ENCODE results near the gene PSME3.
"Not testable (repeated sequence)": the region's sequence is repeated elsewhere in the genome, so short reads cannot be mapped to it uniquely, and the experiment has no call there.

PSME3 gene

DNA sequence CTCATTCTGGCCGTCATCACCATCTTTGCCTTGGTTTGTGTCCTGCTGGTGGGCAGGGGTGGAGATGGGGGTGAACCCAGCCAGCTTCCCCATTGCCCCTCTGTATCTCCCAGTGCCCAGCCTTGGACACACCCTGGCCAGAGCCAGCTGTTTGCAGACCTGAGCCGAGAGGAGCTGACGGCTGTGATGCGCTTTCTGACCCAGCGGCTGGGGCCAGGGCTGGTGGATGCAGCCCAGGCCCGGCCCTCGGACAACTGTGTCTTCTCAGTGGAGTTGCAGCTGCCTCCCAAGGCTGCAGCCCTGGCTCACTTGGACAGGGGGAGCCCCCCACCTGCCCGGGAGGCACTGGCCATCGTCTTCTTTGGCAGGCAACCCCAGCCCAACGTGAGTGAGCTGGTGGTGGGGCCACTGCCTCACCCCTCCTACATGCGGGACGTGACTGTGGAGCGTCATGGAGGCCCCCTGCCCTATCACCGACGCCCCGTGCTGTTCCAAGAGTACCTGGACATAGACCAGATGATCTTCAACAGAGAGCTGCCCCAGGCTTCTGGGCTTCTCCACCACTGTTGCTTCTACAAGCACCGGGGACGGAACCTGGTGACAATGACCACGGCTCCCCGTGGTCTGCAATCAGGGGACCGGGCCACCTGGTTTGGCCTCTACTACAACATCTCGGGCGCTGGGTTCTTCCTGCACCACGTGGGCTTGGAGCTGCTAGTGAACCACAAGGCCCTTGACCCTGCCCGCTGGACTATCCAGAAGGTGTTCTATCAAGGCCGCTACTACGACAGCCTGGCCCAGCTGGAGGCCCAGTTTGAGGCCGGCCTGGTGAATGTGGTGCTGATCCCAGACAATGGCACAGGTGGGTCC lies 18.4 kb downstream of the PSME3 start:
- not testable (repeated sequence) for DNase-seq (ENCODE audit: low spot score)

DNA sequence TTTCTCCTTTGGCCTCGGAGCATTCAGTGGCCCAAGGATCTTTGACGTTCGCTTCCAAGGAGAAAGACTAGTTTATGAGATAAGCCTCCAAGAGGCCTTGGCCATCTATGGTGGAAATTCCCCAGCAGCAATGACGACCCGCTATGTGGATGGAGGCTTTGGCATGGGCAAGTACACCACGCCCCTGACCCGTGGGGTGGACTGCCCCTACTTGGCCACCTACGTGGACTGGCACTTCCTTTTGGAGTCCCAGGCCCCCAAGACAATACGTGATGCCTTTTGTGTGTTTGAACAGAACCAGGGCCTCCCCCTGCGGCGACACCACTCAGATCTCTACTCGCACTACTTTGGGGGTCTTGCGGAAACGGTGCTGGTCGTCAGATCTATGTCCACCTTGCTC lies 19.2 kb downstream of the PSME3 start:
- no peak for DNase-seq (ENCODE audit: low spot score)

DNA sequence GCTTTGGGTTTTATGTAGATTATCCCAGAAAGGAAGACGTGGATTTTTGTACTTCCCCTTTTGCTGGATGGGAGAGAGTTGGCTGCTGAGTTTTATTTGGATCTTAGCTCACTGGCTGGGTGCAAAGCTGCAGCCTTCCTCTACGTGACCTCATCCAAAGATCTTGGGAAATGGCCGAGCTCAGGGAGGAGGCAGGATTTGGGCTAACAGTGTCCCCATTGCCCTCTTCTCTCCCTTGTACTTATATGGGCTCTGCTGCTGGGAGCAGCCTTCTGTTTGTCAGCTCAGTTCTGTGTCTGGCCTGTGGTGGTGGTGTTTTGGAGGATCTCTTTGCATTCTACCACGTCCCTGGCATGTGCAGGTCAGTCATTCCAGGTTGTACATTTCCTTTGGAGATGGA lies 19.8 kb downstream of the PSME3 start:
- DNase-seq (ENCODE audit: low spot score): no peak

DNA sequence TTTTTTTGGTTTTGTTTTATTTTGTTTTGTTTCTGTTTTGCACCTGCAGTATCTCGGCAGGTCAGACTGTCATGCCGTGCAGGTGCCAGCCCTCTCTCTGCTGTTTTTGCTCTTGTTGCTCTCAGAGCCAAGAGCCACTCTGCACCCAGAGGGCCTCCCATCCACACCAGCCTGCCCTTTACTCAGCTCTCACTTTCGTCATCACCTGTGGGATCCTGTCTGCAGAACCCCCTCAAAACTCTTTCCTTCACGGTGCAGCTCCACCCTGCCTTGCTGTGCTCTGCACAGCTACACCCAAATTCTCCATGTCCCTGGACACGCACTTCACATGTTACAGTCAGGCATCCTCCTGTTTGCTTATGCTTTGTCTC lies 20.4 kb downstream of the PSME3 start:
- no peak for DNase-seq (ENCODE audit: low spot score)

DNA sequence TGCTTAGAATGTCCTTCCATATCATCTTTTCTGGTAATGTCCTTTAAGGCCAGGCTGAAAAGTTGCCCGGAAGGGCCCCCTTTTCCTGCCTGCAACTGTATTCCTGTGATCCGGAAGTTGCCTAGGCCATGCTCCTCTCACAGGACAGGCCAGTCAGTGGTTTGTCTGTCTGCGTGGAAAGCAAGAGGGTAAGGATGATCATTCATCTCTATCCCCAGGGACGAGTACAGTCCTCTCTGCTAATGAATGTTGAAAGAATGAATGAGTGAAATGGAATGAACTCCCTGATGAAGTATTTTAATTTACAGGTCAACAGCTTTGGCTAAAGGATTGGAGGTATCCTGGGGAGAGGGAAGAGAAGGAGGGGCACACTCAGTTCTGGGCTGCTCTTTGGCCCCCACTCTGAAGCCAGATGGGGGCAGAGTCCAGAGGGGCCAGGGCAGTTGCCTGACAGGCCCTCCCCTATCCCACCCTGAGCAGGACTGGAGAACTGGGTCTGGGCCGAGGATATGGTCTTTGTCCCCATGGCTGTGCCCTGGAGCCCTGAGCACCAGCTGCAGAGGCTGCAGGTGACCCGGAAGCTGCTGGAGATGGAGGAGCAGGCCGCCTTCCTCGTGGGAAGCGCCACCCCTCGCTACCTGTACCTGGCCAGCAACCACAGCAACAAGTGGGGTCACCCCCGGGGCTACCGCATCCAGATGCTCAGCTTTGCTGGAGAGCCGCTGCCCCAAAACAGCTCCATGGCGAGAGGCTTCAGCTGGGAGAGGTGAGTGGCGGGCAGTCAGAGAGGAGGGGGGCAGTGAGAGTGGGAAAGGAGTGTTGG lies 21.0 kb downstream of the PSME3 start:
- DNase-seq (ENCODE audit: low spot score): no peak

DNA sequence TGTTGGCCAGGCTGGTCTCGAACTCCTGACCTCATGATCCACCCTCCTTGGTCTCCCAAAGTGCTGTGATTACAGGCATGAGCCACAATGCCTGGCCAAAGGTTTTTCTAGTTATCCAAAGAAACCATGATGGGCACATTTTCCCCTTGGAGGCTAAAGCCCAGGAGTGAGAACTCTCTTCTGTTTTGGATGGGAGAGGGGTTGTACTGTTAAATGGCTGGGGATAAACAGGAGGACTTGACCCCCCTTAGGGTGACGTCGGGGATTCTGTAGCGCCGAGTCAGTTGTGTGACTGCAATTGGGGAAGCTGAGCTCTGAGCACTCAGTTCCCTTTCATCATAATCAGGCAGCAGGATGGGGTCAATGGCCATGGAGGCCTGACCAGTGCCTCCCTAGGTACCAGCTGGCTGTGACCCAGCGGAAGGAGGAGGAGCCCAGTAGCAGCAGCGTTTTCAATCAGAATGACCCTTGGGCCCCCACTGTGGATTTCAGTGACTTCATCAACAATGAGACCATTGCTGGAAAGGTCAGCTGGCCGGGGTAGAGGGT lies 21.9 kb downstream of the PSME3 start:
- DNase-seq (ENCODE audit: low spot score): no peak

DNA sequence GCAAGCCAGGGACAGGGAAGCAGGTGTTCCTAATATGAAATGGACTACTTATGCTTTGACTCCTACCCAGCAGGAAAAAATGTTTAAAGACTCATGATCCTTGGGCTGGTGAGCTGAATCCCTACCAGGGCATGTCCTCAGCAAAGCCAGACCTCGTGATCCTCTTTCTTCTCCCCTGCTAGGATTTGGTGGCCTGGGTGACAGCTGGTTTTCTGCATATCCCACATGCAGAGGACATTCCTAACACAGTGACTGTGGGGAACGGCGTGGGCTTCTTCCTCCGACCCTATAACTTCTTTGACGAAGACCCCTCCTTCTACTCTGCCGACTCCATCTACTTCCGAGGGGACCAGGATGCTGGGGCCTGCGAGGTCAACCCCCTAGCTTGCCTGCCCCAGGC lies 22.9 kb downstream of the PSME3 start:
- not testable (repeated sequence) for DNase-seq (ENCODE audit: low spot score)

DNA sequence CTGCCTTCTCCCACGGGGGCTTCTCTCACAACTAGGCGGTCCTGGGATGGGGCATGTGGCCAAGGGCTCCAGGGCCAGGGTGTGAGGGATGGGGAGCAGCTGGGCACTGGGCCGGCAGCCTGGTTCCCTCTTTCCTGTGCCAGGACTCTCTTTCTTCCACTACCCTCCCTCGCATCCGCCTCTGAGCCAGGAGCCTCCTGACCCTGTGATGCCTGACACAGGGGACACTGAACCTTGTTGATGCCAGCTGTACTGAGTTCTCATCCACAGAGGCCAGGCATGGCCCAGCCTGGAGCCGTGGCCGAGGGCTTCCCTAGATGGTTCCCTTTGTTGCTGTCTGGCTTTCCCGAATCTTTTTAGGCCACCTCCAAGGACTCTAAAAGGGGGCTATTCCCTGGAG lies 23.3 kb downstream of the PSME3 start:
- DNase-seq (ENCODE audit: low spot score): not testable (repeated sequence)

DNA sequence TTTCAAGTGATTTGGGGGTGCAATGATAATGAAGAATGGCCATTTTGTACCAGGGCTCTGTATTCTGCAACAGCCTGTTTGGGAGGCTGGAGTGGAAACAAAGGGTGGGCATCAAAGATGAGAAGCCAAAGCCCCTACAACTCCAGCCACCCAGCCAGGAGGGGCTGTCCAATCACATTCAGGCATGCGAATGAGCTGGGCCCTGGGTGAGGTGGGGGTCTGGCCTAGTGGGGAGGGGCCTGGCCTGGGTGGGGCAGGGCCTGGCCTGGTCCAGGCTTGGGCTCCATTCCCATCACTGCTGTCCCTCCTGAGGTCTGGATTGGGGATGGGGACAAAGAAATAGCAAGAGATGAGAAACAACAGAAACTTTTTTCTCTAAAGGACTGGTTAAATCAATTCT lies 24.2 kb downstream of the PSME3 start:
- DNase-seq (ENCODE audit: low spot score): peak; percentile 70

DNA sequence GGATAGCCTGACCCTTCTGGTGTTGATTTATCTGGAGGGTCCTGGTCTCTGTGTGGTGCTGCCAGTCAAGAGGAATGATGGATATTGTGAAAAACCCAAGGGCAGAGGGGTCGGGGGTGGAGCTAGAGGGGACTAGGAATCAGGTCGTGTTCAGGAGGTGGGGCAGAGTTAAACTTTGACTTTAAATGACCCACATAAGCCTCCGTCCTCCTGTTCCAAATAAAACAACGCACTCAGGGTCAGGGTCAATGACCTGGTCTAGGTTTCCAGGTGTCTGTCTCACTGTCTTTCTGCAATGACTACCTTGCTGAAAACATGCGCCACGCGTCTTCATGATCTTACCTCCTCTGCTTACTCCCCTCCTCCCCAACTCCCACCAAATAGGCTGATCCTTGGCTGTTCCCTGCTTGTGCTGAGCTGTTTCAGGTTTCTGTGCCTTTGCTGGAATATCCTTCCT lies 32.5 kb downstream of the PSME3 start:
- DNase-seq (ENCODE audit: low spot score): no peak

DNA sequence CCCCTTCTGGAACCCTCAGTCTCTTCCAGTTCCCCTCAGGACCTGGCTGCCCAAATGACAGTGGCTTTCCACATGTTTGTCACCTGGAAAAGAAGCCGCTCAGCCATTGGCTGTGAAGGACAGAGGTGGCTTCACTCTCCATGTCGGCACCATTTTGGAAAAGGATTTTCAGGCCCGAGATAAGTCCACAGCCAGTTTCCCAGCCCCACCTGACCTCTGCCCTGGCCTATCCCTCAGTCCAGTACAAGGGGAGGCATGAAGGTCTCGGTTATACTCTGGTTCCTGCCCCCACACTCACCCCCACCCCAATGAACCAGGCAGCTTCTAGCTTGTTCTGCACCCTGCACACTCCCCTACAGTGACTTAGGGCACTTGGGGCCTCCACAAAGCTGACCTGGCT lies 33.0 kb downstream of the PSME3 start:
- DNase-seq (ENCODE audit: low spot score): no peak

DNA sequence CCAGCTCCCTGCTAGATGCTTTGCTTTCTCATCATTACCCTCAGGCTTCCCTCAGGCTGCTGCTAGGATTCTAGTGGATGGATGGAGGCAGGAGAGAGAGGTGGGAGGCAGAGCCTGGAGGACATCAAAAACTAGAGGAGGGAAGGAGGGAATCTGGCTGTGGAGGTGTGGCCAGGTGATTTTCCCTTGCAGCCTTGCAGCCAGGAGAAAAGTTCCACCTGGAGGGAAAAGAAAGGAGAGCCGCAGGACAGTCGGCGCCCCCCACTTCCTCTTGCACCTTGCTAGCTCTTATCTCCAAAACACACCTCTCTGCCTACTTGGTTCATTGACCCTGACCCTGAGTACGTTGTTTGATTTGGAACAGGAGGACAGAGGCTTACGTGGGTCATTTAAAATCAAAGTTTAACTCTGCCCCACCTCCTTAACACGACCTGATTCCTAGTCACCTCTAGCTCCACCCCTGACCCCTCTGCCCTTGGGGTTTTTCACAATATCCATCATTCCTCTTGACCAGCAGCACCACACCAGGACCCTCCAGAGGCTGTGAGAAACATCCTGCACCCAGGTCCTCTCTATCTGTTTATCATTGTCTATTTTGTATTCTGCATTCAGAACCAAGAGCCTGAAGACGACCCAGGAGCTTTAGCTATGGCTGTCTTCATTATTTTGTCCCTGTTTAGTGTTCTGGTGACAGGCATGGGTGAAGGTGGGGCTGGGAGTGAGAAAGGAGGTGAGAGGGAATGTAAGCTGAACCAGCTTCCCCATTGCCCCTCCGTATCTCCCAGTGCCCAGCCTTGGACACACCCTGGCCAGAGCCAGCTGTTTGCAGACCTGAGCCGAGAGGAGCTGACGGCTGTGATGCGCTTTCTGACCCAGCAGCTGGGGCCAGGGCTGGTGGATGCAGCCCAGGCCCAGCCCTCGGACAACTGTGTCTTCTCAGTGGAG lies 33.7 kb downstream of the PSME3 start:
- no peak for DNase-seq (ENCODE audit: low spot score)

DNA sequence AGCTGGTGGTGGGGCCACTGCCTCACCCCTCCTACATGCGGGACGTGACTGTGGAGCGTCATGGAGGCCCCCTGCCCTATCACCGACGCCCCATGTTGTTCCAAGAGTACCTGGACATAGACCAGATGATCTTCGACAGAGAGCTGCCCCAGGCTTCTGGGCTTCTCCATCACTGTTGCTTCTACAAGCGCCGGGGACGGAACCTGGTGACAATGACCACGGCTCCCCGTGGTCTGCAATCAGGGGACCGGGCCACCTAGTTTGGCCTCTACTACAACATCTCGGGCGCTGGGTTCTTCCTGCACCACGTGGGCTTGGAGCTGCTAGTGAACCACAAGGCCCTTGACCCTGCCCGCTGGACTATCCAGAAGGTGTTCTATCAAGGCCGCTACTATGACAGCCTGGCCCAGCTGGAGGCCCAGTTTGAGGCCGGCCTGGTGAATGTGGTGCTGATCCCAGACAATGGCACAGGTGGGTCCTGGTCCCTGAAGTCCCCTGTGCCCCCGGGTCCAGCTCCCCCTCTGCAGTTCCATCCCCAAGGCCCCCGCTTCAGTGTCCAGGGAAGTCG lies 34.6 kb downstream of the PSME3 start:
- DNase-seq (ENCODE audit: low spot score): not testable (repeated sequence)

DNA sequence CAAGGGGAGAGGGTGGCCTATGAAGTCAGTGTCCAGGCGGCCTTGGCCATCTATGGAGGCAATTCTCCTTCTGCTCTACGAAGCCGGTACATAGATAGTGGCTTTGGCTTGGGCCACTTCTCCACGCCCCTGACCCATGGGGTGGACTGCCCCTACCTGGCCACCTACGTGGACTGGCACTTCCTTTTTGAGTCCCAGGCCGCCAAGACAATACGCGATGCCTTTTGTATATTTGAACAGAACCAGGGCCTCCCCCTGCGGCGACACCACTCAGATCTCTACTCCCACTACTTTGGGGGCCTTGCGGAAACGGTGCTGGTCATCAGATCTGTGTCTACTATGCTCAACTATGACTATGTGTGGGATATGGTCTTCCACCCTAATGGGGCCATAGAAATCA lies 35.1 kb downstream of the PSME3 start:
- no peak for DNase-seq (ENCODE audit: low spot score)

DNA sequence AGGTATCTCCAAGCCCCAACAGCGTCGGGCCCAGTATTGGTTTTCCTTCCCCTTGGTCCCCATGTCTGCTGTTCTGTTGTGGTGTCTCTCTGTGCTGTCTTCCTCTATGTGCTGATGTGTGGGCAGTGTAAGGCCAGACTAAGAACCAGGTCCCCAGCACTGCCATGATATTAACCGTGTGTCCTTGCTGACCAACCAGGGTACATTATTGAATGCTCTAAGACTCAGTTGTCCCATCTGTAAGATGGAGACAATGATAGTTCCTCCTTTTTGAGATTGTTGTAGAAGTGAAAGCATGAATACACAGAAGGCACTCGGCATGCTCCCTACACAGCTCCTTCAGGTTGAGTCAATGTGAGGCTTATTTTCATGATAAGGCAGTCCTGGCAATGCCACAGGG lies 38.5 kb downstream of the PSME3 start:
- no peak for DNase-seq (ENCODE audit: low spot score)

DNA sequence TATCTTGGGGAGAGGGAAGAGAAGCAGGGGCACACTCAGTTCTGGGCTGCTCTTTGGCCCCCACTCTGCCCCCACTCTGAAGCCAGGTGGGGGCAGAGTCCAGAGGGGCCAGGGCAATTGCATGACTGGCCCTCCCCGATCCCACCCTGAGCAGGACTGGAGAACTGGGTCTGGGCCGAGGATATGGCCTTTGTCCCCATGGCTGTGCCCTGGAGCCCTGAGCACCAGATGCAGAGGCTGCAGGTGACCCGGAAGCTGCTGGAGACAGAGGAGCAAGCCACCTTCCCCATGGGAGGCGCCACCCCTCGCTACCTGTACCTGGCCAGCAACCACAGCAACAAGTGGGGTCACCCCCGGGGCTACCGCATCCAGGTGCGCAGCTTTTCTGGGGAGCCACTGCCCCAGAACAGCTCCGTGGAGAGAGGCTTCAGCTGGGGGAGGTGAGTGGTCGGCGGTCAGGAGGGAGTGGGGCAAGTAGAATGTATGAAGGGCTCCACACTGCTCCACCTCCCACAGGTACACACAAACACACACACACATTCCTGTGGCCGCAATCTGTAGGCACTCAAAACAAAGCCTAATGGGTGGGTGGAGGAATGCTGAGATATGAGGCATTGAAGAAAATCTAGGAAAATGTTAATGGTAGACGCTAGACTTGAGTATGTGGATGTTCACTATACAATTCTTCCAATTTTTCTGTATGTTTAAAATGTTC lies 39.2 kb downstream of the PSME3 start:
- no peak for DNase-seq (ENCODE audit: low spot score)

DNA sequence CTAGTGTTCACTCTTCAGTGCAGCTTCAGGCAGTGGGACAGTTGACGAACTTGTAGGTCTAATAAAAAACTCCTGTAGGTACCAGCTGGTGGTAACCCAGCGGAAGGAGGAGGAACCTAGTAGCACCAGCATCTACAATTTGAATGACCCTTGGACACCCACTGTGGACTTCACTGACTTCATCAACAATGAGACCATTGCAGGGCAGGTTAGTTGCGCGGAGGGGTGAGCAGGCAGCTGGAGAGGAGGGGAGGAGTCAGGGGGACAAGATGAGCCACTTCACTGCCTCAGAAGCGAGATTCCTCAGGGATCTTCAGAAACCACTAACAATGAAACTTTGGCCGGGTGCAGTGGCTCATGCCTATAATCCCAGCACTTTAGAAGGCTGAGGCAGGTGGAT lies 40.1 kb downstream of the PSME3 start:
- DNase-seq (ENCODE audit: low spot score): no peak

DNA sequence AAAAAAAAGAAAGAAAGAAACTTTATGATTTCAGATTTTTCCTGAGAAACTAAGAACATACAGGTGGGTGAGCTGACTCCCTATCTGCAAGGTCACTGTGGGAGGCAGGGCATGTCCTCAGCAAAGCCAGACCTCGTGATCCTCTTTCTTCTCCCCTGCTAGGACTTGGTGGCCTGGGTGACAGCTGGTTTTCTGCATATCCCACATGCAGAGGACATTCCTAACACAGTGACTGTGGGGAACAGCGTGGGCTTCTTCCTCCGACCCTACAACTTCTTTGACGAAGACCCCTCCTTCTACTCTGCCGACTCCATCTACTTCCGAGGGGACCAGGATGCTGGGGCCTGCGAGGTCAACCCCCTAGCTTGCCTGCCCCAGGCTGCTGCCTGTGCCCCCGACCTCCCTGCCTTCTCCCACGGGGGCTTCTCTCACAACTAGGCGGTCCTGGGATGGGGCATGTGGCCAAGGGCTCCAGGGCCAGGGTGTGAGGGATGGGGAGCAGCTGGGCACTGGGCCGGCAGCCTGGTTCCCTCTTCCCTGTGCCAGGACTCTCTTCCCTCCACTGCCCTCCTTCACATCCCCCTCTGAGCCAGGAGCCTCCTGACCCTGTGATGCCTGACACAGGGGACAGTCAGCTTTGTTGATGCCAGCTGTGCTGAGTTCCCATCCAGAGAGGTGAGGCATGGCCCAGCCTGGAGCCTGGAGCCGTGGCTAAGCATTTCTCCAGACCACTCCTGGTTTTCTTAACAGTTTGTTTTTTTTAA lies 40.9 kb downstream of the PSME3 start:
- not testable (repeated sequence) for DNase-seq (ENCODE audit: low spot score)

DNA sequence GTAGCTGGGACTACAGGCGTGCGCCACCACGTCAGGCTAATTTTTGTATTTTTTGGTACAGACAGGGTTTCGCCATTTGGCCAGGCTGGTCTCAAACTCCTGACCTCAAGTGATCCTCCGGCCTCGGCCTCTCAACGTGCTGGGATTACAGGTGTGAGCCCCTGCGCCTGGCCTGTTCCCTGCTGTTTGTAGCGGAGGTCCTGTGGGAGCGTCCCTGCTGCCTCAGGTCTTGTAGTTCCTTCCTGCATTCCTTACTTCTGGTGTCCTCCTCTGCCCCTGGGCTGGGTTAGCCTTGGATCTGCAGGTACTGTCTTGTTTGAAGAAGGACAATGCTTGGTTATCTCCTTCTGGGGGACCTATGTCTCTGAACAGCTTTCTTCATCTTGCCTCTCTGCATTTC lies 43.8 kb downstream of the PSME3 start:
- DNase-seq (ENCODE audit: low spot score): no peak
